Tibial nerve (tissue), 4 donors: Measurements from ENCODE around the gene BTRC.

Experiments used
- CTCF ChIP-seq, 5 experiments: fragments of 200-600 bp in 3 of 5; fragments of 450-650 bp in 2 of 5; sonication (generic) in 3 of 5; IDR thresholded peaks; one replicate each; pipeline ENCODE4 v1.5.1; 2016 to 2019; ENCODE audit warnings: antibody characterized with exemption in 5 of 5, mild to moderate bottlenecking in 3 of 5, moderate library complexity in 2 of 5
- EP300 ChIP-seq, 2 donors: sonication (generic); formaldehyde crosslinking; IDR thresholded peaks; one replicate each; pipeline ENCODE4 v1.6.1; 2017; ENCODE audit warnings: antibody characterized with exemption in 2 of 2, mild to moderate bottlenecking in 1 of 2
- POLR2A ChIP-seq, 2 donors: fragments of 450-650 bp; IDR thresholded peaks; one replicate each; pipeline ENCODE4 v1.6.1; 2017; ENCODE audit warnings: antibody characterized with exemption in 2 of 2, mild to moderate bottlenecking in 2 of 2, moderate library complexity in 2 of 2

DNA sequence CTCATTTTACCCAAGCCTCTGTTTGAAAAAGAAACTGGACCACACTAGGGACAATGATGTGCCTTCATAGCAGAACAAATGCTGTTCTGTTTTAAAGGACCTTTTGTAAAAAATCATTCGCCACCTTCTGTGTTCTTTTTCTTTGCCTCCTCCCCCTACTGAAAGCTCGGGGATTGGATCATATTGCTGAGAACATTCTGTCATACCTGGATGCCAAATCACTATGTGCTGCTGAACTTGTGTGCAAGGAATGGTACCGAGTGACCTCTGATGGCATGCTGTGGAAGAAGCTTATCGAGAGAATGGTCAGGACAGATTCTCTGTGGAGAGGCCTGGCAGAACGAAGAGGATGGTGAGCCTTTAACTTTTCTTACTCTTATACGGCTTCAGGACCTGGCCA, 171.9 kb downstream of the BTRC start:
- TF ChIP-seq CTCF (IDR thresholded peaks at IDR 0.05) (no peak), POLR2A (IDR thresholded peaks at IDR 0.05) (no peak), EP300 (IDR thresholded peaks at IDR 0.05) (no peak)
